ENCODE data around the gene VASP. TPM values are rescaled to one million over a fixed set of nuclear protein-coding genes. Genes with fewer than 3 reads are reported as not detected.

Gene VASP
- total and polyA plus RNA-seq, 9 of the 15 experiments (the other 6 are each of a cell fraction or from before 2014, with no cell fraction given) = 16.7 to 261 (median 112) TPM

DNA sequence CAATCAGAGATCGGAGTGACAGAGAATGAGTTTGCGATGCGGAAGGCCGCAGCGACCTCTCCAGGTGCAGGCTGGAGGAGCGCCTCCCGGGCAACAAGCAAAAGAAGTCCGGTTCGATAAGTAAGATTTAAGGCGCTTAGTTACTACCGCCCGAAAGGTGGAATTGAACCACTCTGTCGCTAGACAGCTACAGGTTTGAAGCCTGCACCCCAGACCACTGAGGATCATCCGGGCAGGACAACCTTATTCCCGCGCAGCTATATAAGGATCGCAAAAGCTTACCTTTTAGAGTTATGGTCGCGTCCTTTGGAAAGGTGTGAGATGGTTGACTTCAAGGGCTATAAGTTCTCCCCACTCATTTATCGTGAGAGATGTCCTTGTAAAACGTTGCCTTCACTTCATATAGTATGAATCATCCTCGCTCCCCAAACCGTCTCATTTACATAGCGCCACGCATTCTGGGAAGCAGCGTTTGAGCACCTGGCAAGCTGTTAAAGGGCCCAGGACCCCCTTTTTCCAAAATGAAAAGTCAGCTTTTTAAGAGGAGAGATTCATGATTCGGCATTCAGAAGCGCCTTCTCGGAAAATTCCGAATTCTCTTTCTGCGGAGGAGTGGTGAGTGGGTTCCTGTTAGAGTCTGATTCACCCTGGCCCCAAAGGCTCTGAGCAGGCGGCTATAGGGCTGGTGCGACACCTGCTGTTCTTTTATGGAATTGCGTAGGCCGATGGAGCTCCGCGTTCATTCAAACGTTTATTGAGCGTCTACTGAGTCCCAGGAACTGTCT, 28.6 kb upstream of the VASP start (continued):
- TF ChIP-seq RBM14 (IDR thresholded peaks at IDR 0.05; ENCODE audit: borderline replicate concordance, insufficient read depth, low read depth, low read length) (no peak), ESRRA (IDR thresholded peaks at IDR 0.05; ENCODE audit: borderline replicate concordance, low read depth) (no peak; the same call in none of the 2 replicates), GABPB2 (CRISPR knock-in tag; conservative IDR thresholded peaks at IDR 0.05) (no peak), ZNF347 (CRISPR knock-in tag; IDR thresholded peaks at IDR 0.05; ENCODE audit: low read depth) (no peak), RBM22 (IDR thresholded peaks at IDR 0.05; ENCODE audit: low read depth, low read length, poor library complexity, severe bottlenecking) (no peak), PML (IDR thresholded peaks at IDR 0.05; ENCODE audit: low read length) (peak; percentile 56), ILK (tag; IDR thresholded peaks at IDR 0.05; ENCODE audit: borderline replicate concordance, low read depth) (no peak), TRIM28 (IDR thresholded peaks at IDR 0.05) (peak; percentile 21), ZNF224 (CRISPR knock-in tag; IDR thresholded peaks at IDR 0.05) (no peak), ZNF239 (CRISPR knock-in tag; IDR thresholded peaks at IDR 0.05) (peak; percentile 98), COPS2 (conservative IDR thresholded peaks at IDR 0.05) (no peak), SMAD4 (CRISPR knock-in tag; conservative IDR thresholded peaks at IDR 0.05) (peak; percentile 59), FOXJ2 (tag; IDR thresholded peaks at IDR 0.05) (peak; percentile 74), KAT7 (CRISPR knock-in tag; IDR thresholded peaks at IDR 0.05; ENCODE audit: borderline replicate concordance) (no peak), CHD1 (IDR thresholded peaks at IDR 0.05; ENCODE audit: low read length) (no peak), HNRNPLL (IDR thresholded peaks at IDR 0.05; ENCODE audit: low read depth, low read length, poor library complexity, severe bottlenecking) (peak; percentile 46), SIRT6 (IDR thresholded peaks at IDR 0.05; ENCODE audit: low read depth, low read length) (no peak), MYNN (IDR thresholded peaks at IDR 0.05) (peak; percentile 99), MYNN (CRISPR knock-in tag; IDR thresholded peaks at IDR 0.05) (peak; percentile 99), NR2C2 (CRISPR knock-in tag; IDR thresholded peaks at IDR 0.05) (no peak), NR2C2 (tag; IDR thresholded peaks at IDR 0.05) (peak; percentile 53; the same call in 1 of the 2 replicates)
- TF ChIP-seq, protein P1, sequence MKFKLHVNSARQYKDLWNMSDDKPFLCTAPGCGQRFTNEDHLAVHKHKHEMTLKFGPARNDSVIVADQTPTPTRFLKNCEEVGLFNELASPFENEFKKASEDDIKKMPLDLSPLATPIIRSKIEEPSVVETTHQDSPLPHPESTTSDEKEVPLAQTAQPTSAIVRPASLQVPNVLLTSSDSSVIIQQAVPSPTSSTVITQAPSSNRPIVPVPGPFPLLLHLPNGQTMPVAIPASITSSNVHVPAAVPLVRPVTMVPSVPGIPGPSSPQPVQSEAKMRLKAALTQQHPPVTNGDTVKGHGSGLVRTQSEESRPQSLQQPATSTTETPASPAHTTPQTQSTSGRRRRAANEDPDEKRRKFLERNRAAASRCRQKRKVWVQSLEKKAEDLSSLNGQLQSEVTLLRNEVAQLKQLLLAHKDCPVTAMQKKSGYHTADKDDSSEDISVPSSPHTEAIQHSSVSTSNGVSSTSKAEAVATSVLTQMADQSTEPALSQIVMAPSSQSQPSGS (CRISPR knock-in tag; IDR thresholded peaks at IDR 0.05) = no peak
- TF ChIP-seq, protein P2, sequence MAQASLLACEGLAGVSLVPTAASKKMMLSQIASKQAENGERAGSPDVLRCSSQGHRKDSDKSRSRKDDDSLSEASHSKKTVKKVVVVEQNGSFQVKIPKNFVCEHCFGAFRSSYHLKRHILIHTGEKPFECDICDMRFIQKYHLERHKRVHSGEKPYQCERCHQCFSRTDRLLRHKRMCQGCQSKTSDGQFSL (CRISPR knock-in tag; IDR thresholded peaks at IDR 0.05) = no peak
- TF ChIP-seq, protein P2 (tag; IDR thresholded peaks at IDR 0.05) = no peak
- TF ChIP-seq, protein P3, sequence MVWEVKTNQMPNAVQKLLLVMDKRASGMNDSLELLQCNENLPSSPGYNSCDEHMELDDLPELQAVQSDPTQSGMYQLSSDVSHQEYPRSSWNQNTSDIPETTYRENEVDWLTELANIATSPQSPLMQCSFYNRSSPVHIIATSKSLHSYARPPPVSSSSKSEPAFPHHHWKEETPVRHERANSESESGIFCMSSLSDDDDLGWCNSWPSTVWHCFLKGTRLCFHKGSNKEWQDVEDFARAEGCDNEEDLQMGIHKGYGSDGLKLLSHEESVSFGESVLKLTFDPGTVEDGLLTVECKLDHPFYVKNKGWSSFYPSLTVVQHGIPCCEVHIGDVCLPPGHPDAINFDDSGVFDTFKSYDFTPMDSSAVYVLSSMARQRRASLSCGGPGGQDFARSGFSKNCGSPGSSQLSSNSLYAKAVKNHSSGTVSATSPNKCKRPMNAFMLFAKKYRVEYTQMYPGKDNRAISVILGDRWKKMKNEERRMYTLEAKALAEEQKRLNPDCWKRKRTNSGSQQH (CRISPR knock-in tag; IDR thresholded peaks at IDR 0.05) = no peak

Data from K562 (cell line).